Muscle layer of colon (tissue), 2 donors: ENCODE results near the gene GPHA2.

Source experiments
- H3K27ac ChIP-seq: one replicate; pipeline ENCODE4 v1.7.0; 2013; ENCODE audit warnings: low read depth, mild to moderate bottlenecking, low read length, moderate library complexity
- H3K27me3 ChIP-seq, 2 donors: one replicate each; pipeline ENCODE4 v1.7.0; 2013; ENCODE audit warnings: low read length in 2 of 2, mild to moderate bottlenecking in 2 of 2; ENCODE audit not compliant: insufficient read depth in 2 of 2, control insufficient read depth in 1 of 2
- H3K36me3 ChIP-seq: one replicate; pipeline ENCODE4 v1.7.0; 2013; ENCODE audit warnings: mild to moderate bottlenecking, low read length; ENCODE audit not compliant: insufficient read depth
- H3K4me1 ChIP-seq: one replicate; pipeline ENCODE4 v1.7.0; 2013; ENCODE audit warnings: mild to moderate bottlenecking, low read length; ENCODE audit not compliant: insufficient read depth
- H3K4me3 ChIP-seq, 2 donors: one replicate each; pipeline ENCODE4 v1.7.0; 2013; ENCODE audit warnings: low read length in 2 of 2, low read depth in 1 of 2, mild to moderate bottlenecking in 1 of 2, moderate library complexity in 1 of 2
- H3K9ac ChIP-seq: one replicate; pipeline ENCODE4 v1.7.0; 2013; ENCODE audit warnings: low read length
- H3K9me3 ChIP-seq: one replicate; pipeline ENCODE4 v1.7.0; 2013; ENCODE audit warnings: mild to moderate bottlenecking, low read length
- donor health status: abdominal sarcoma.
- donor health status: Adenocarcinoma of cecum.

The GPHA2 gene

GRCh38 chr11:64916775-64917662 lies 18.7 kb downstream of the GPHA2 start, which contains the start of gene ATG2A:
Gene ATG2A, minus strand, starts transcription at chr11:64917209. Its CDS starts 74 bp downstream, at chr11:64917135.
- Histone ChIP-seq H3K4me3 (peak within 1 kb of the TSS; percentile 92 to 98), H3K27ac (peak within 1 kb of the TSS; percentile 73), H3K36me3 (peaks cover 24% of the 10 kb centered on the region), H3K9ac (peak within 1 kb of the TSS; percentile 95), H3K27me3 (no peaks in the 10 kb centered on the region), H3K4me1 (peaks cover 27% of the 10 kb centered on the region), H3K9me3 (no peaks in the 10 kb centered on the region)

- H3K27me3 ChIP-seq: no peaks in the 10 kb centered on the region
- peak overlapping the region; percentile 95 for H3K9ac ChIP-seq
Measured at GRCh38 chr11:64916040-64916774, 19.5 kb downstream of the GPHA2 start.

GRCh38 chr11:64915376-64915887 lies 20.3 kb downstream of the GPHA2 start:
- Histone ChIP-seq H3K9ac (no peak overlapping the region), H3K9me3 (no peaks in the 10 kb centered on the region), H3K27ac (no peak overlapping the region), H3K4me1 (peaks cover 27% of the 10 kb centered on the region), H3K27me3 (no peaks in the 10 kb centered on the region), H3K36me3 (peaks cover 38% of the 10 kb centered on the region), H3K4me3 (peak overlapping the region in 1 of 2 donors; percentile 98)

More at GRCh38 chr11:64916040-64916774, 19.5 kb downstream of the GPHA2 start:
- H3K9me3 ChIP-seq: no peaks in the 10 kb centered on the region
- H3K27ac ChIP-seq: peak overlapping the region; percentile 71
- H3K36me3 ChIP-seq: peaks cover 30% of the 10 kb centered on the region
- peak overlapping the region; percentile 92 to 98 for H3K4me3 ChIP-seq
- H3K4me1 ChIP-seq: peaks cover 27% of the 10 kb centered on the region

GRCh38 chr11:64914123-64914522 lies 21.6 kb downstream of the GPHA2 start:
- Histone ChIP-seq H3K9ac (no peak overlapping the region), H3K27ac (no peak overlapping the region), H3K36me3 (peaks cover 51% of the 10 kb centered on the region), H3K4me3 (no peak overlapping the region), H3K9me3 (no peaks in the 10 kb centered on the region), H3K27me3 (no peaks in the 10 kb centered on the region), H3K4me1 (peaks cover 27% of the 10 kb centered on the region)

GRCh38 chr11:64913171-64913727 lies 22.4 kb downstream of the GPHA2 start:
- Histone ChIP-seq H3K36me3 (peaks cover 58% of the 10 kb centered on the region), H3K9me3 (no peaks in the 10 kb centered on the region), H3K27me3 (no peaks in the 10 kb centered on the region), H3K4me3 (no peak overlapping the region), H3K9ac (no peak overlapping the region), H3K4me1 (peaks cover 23% of the 10 kb centered on the region), H3K27ac (no peak overlapping the region)

- no peaks in the 10 kb centered on the region for H3K27me3 ChIP-seq
- peaks cover 74% of the 10 kb centered on the region for H3K36me3 ChIP-seq
Measured at GRCh38 chr11:64911689-64912088, 24.0 kb downstream of the GPHA2 start.

GRCh38 chr11:64911142-64911541 lies 24.6 kb downstream of the GPHA2 start:
- H3K9ac ChIP-seq: no peak overlapping the region
- H3K9me3 ChIP-seq: no peaks in the 10 kb centered on the region
- H3K36me3 ChIP-seq: peaks cover 79% of the 10 kb centered on the region

More at GRCh38 chr11:64911689-64912088, 24.0 kb downstream of the GPHA2 start:
- Histone ChIP-seq H3K27ac (no peak overlapping the region), H3K4me1 (peaks cover 15% of the 10 kb centered on the region), H3K4me3 (no peak overlapping the region), H3K9me3 (no peaks in the 10 kb centered on the region), H3K9ac (no peak overlapping the region)

GRCh38 chr11:64910451-64911093 lies 25.1 kb downstream of the GPHA2 start:
- no peak overlapping the region for H3K4me3 ChIP-seq
- H3K27me3 ChIP-seq: no peaks in the 10 kb centered on the region
- H3K36me3 ChIP-seq: peaks cover 85% of the 10 kb centered on the region
- H3K9ac ChIP-seq: no peak overlapping the region
- H3K27ac ChIP-seq: no peak overlapping the region
- H3K4me1 ChIP-seq: peaks cover 6% of the 10 kb centered on the region
- H3K9me3 ChIP-seq: no peaks in the 10 kb centered on the region

More at GRCh38 chr11:64911142-64911541, 24.6 kb downstream of the GPHA2 start:
- no peaks in the 10 kb centered on the region for H3K27me3 ChIP-seq
- H3K4me1 ChIP-seq: peaks cover 12% of the 10 kb centered on the region
- no peak overlapping the region for H3K4me3 ChIP-seq
- H3K27ac ChIP-seq: no peak overlapping the region

GRCh38 chr11:64909653-64910343 lies 25.9 kb downstream of the GPHA2 start:
- no peak overlapping the region for H3K9ac ChIP-seq
- peaks cover 91% of the 10 kb centered on the region for H3K36me3 ChIP-seq
- H3K27ac ChIP-seq: no peak overlapping the region
- H3K4me3 ChIP-seq: no peak overlapping the region
- no peaks in the 10 kb centered on the region for H3K9me3 ChIP-seq
- no peaks in the 10 kb centered on the region for H3K4me1 ChIP-seq
- no peaks in the 10 kb centered on the region for H3K27me3 ChIP-seq

- Histone ChIP-seq H3K4me3 (no peak overlapping the region), H3K4me1 (no peaks in the 10 kb centered on the region), H3K9me3 (no peaks in the 10 kb centered on the region), H3K27ac (no peak overlapping the region), H3K27me3 (no peaks in the 10 kb centered on the region), H3K36me3 (peaks cover 84% of the 10 kb centered on the region), H3K9ac (no peak overlapping the region)
Measured at GRCh38 chr11:64908766-64909165, 26.9 kb downstream of the GPHA2 start.
